Parathyroid adenoma (tissue), 2 donors: ENCODE data around the gene TRPV6.

Experiments
- H2AFZ ChIP-seq: fragments of 300-600 bp; sonication (generic); one replicate; pipeline ENCODE4 v1.7.0; 2017; ENCODE audit warnings: antibody characterized with exemption, mild to moderate bottlenecking
- H3K27ac ChIP-seq: fragments of 300-600 bp; sonication (generic); one replicate; pipeline ENCODE4 v1.7.0; 2017
- H3K27me3 ChIP-seq: fragments of 300-600 bp; sonication (generic); one replicate; pipeline ENCODE4 v1.7.0; 2017; ENCODE audit warnings: low read length; ENCODE audit not compliant: control insufficient read depth, insufficient read depth
- H3K36me3 ChIP-seq: fragments of 300-600 bp; sonication (generic); one replicate; pipeline ENCODE4 v1.7.0; 2017; ENCODE audit warnings: low read length; ENCODE audit not compliant: control insufficient read depth, insufficient read depth
- H3K4me1 ChIP-seq: fragments of 300-600 bp; sonication (generic); one replicate; pipeline ENCODE4 v1.7.0; 2017; ENCODE audit warnings: control low read depth
- H3K4me2 ChIP-seq: fragments of 300-600 bp; sonication (generic); one replicate; pipeline ENCODE4 v1.7.0; 2017; ENCODE audit warnings: low read length
- H3K4me3 ChIP-seq: fragments of 300-600 bp; sonication (generic); one replicate; pipeline ENCODE4 v1.7.0; 2017; ENCODE audit warnings: low read depth, low read length
- H3K79me2 ChIP-seq: fragments of 300-600 bp; sonication (generic); one replicate; pipeline ENCODE4 v1.7.0; 2017; ENCODE audit warnings: control low read depth
- H3K9ac ChIP-seq: fragments of 300-600 bp; sonication (generic); one replicate; pipeline ENCODE4 v1.7.0; 2017; ENCODE audit warnings: mild to moderate bottlenecking
- H3K9me3 ChIP-seq: fragments of 300-600 bp; sonication (generic); one replicate; pipeline ENCODE4 v1.7.0; 2017; ENCODE audit warnings: low read length; ENCODE audit not compliant: control insufficient read depth
- TF ChIP-seq, protein P1 (sequence below): fragments of 300-600 bp; sonication (generic); IDR thresholded peaks from one replicate; pipeline ENCODE4 v1.7.0; 2017; ENCODE audit warnings: antibody characterized with exemption, mild to moderate bottlenecking
- donor health status: primary hyperparathyroidism.

The TRPV6 gene

DNA sequence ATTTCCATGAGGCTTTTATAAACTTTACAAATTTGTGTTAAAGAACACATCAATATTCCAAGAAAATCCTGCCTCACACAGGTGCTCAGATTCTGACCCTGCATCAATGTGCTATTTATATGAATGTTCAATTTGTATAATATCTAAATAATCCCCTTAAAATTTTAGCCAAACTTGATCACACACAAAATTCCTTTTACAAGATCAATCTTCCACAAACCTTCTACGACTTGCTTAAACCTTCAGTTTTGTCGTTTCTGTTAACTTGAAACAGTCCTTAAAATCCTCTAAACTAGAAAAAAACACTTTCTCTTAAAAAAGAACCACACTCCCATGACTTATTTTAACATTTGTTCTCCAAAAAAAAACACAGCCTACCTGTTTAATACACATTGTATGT, 20.2 kb upstream of the TRPV6 start:
- H3K79me2 ChIP-seq: no peaks in the 10 kb centered on the region
- no peaks in the 10 kb centered on the region for H3K4me1 ChIP-seq
- H3K36me3 ChIP-seq: no peaks in the 10 kb centered on the region
- no peak overlapping the region for H3K27ac ChIP-seq
- TF ChIP-seq, protein P1, sequence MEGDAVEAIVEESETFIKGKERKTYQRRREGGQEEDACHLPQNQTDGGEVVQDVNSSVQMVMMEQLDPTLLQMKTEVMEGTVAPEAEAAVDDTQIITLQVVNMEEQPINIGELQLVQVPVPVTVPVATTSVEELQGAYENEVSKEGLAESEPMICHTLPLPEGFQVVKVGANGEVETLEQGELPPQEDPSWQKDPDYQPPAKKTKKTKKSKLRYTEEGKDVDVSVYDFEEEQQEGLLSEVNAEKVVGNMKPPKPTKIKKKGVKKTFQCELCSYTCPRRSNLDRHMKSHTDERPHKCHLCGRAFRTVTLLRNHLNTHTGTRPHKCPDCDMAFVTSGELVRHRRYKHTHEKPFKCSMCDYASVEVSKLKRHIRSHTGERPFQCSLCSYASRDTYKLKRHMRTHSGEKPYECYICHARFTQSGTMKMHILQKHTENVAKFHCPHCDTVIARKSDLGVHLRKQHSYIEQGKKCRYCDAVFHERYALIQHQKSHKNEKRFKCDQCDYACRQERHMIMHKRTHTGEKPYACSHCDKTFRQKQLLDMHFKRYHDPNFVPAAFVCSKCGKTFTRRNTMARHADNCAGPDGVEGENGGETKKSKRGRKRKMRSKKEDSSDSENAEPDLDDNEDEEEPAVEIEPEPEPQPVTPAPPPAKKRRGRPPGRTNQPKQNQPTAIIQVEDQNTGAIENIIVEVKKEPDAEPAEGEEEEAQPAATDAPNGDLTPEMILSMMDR: no peak
- no peak overlapping the region for H3K9ac ChIP-seq
- H3K27me3 ChIP-seq: no peaks in the 10 kb centered on the region
- H2AFZ ChIP-seq: no peak overlapping the region
- no peak overlapping the region for H3K4me3 ChIP-seq
- no peak overlapping the region for H3K4me2 ChIP-seq
- H3K9me3 ChIP-seq: no peaks in the 10 kb centered on the region

DNA sequence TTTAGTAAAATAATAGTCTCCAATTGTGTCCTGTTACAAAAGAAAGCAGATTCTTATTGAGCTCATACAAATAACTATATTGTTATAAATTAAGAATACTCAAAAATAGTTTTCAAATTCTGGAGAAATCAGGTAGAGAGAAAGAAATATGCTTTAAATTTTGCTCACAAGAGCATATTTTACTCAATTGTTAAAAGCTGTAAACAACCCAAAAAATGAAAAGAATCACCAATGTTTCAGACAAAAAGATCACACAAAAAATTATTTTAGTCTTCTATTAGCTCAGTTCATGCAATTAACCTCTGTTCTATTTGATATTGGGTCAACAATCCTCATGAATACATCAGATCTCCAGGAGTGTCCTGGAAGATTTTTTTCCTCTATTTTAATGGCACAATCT, 18.6 kb upstream of the TRPV6 start:
- no peak overlapping the region for H3K9ac ChIP-seq
- no peak overlapping the region for H2AFZ ChIP-seq
- no peak overlapping the region for H3K27ac ChIP-seq
- no peaks in the 10 kb centered on the region for H3K27me3 ChIP-seq
- H3K4me2 ChIP-seq: no peak overlapping the region
- TF ChIP-seq, protein P1: no peak
- no peak overlapping the region for H3K4me3 ChIP-seq
- H3K79me2 ChIP-seq: no peaks in the 10 kb centered on the region
- no peaks in the 10 kb centered on the region for H3K9me3 ChIP-seq
- H3K36me3 ChIP-seq: no peaks in the 10 kb centered on the region
- H3K4me1 ChIP-seq: no peaks in the 10 kb centered on the region

DNA sequence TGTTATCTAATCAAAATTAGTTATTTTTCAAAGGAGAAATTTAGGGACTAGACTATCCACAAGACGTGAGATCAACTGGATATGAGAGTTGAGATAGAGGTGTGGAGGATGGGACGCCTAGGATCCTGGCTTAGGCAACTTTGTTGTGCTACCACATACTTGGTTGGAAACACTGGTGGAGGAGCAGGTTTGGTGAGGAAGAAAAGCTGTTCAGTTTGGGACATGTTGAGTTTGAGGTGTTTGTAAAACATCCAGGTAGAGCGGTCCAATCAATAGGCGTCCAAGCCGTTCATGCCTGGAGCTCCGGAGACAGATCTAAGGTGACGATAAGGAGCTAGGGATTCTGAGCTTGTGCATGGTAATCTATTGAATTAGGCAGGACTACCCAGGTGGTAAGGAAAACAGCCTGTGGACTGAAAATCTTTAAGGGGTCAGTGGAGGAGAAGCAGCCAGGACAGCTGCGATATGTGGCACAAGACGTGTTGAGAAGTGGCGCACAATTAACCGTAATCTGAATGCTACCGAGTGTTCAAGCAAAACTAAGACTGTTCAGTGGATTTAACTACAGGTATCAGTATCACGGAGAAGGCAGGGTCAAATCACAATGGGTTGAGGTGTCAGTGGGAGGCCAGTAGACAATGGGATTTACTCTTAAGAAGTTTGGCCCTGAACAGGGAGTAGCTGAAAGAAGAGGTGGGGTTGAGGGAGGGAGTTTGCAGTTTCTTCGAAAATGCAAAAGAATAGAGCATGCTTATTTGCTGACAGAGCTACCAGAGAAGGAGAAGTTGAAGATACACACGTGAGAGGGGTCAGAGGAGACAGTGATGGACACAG, 16.1 kb upstream of the TRPV6 start:
- Histone ChIP-seq H3K4me1 (no peaks in the 10 kb centered on the region), H3K9me3 (no peaks in the 10 kb centered on the region), H2AFZ (no peak overlapping the region), H3K27ac (no peak overlapping the region), H3K9ac (no peak overlapping the region), H3K27me3 (no peaks in the 10 kb centered on the region), H3K4me3 (no peak overlapping the region), H3K79me2 (no peaks in the 10 kb centered on the region), H3K36me3 (no peaks in the 10 kb centered on the region), H3K4me2 (no peak overlapping the region)
- TF ChIP-seq, protein P1: no peak

DNA sequence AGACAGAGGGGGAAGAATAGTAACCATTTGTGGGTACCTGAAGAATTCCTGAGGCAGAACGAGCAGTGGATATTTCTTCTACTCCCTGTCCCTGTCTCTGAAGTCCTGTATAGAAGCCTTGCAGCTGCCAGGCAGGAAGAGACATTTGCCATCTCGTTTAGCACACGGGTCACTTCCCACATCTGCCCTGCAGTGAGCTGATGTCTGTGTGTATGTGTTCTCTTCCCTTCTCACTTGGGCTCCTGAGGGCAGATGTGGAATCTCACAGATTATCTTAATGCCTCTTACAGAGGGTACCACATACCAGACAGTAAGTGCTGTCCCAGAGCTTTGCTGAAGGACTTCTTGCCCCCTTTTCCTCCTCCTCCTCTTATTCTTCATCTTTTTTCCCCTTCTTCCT, 14.1 kb upstream of the TRPV6 start:
- Histone ChIP-seq H3K79me2 (no peaks in the 10 kb centered on the region), H3K4me1 (no peaks in the 10 kb centered on the region), H3K9me3 (no peaks in the 10 kb centered on the region), H3K36me3 (no peaks in the 10 kb centered on the region), H3K4me2 (no peak overlapping the region), H3K27ac (no peak overlapping the region), H3K4me3 (no peak overlapping the region), H3K9ac (no peak overlapping the region), H3K27me3 (no peaks in the 10 kb centered on the region), H2AFZ (no peak overlapping the region)
- TF ChIP-seq, protein P1: no peak
